ENCODE results near the gene SLC6A4.

SLC6A4 gene

GRCh38 chr17:30219315-30219714, 16.2 kb downstream of the SLC6A4 start:
- Histone ChIP-seq H3K9me3 (no peaks in the 10 kb centered on the region), H3K4me1 (ENCODE audit: control insufficient read depth in 1 of 2, insufficient read depth in 1 of 2, low read depth in 1 of 2, low read length in 1 of 2) (no peaks in the 10 kb centered on the region), H3K4me3 (ENCODE audit: low read depth in 1 of 2, low read length in 1 of 2) (no peak overlapping the region), H3K27me3 (peaks cover 3% of the 10 kb centered on the region), H3K27ac (no peak overlapping the region), H3K36me3 (no peaks in the 10 kb centered on the region)
- TF ChIP-seq CTCF (IDR thresholded peaks at IDR 0.05) = no peak

DNA sequence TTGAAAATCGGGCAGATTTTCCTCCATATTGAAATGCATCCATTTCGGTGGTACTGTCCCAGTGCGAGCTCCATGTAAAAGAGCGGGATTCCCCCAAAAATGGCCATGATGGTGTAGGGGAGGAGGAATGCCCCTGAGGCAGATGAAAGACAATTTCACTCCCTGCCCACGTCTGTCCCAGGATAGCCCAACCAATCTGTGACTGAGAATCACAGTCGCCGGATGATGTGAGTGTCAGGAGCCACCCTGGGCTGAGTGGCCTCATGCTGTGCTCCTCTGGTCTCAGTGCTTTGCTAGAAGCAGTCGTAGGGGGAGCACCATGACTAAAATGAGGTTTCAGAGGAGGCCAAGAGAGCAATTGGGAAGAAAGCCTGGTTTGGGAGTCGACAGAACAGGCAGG, 16.7 kb downstream of the SLC6A4 start:
- H3K4me1 ChIP-seq (ENCODE audit: control insufficient read depth in 1 of 2, insufficient read depth in 1 of 2, low read depth in 1 of 2, low read length in 1 of 2) = no peaks in the 10 kb centered on the region
- H3K27me3 ChIP-seq = peaks cover 3% of the 10 kb centered on the region
- H3K27ac ChIP-seq = no peak overlapping the region
- no peak for TF ChIP-seq CTCF (IDR thresholded peaks at IDR 0.05)
- no peak overlapping the region for H3K4me3 ChIP-seq (ENCODE audit: low read depth in 1 of 2, low read length in 1 of 2)
- no peaks in the 10 kb centered on the region for H3K9me3 ChIP-seq
- H3K36me3 ChIP-seq = no peaks in the 10 kb centered on the region

GRCh38 chr17:30217746-30218245, 17.7 kb downstream of the SLC6A4 start:
- Histone ChIP-seq H3K27me3 (peaks cover 3% of the 10 kb centered on the region), H3K4me1 (ENCODE audit: control insufficient read depth in 1 of 2, insufficient read depth in 1 of 2, low read depth in 1 of 2, low read length in 1 of 2) (no peaks in the 10 kb centered on the region), H3K36me3 (no peaks in the 10 kb centered on the region), H3K9me3 (no peaks in the 10 kb centered on the region), H3K4me3 (ENCODE audit: low read depth in 1 of 2, low read length in 1 of 2) (no peak overlapping the region), H3K27ac (no peak overlapping the region)
- TF ChIP-seq CTCF (IDR thresholded peaks at IDR 0.05) = no peak

GRCh38 chr17:30217054-30217453, 18.4 kb downstream of the SLC6A4 start:
- Histone ChIP-seq H3K4me1 (ENCODE audit: control insufficient read depth in 1 of 2, insufficient read depth in 1 of 2, low read depth in 1 of 2, low read length in 1 of 2) (no peaks in the 10 kb centered on the region), H3K27me3 (no peaks in the 10 kb centered on the region), H3K27ac (no peak overlapping the region), H3K9me3 (no peaks in the 10 kb centered on the region), H3K4me3 (ENCODE audit: low read depth in 1 of 2, low read length in 1 of 2) (no peak overlapping the region), H3K36me3 (no peaks in the 10 kb centered on the region)
- no peak for TF ChIP-seq CTCF (IDR thresholded peaks at IDR 0.05)

DNA sequence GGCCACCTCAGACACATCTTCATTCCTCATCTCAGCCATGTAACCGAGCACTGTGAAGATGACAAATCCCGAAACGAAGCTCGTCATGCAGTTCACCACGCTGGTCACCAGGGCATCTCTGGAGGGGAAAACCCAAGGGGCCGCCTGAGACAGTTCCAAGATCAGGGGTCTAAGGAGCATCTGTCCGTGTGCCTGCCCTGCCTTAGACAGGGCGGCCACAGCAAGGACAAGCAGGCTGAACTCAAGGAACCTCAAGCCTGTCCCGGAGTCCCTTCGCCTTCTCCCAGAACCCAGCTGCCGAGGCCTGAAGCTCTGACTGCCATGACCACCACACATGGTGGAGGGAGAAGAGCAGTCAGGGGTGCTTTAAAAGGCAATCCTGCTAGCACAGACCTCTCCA, 22.7 kb downstream of the SLC6A4 start:
- TF ChIP-seq CTCF (IDR thresholded peaks at IDR 0.05) = no peak
- Histone ChIP-seq H3K4me3 (ENCODE audit: low read depth in 1 of 2, low read length in 1 of 2) (no peak overlapping the region), H3K9me3 (no peaks in the 10 kb centered on the region), H3K27me3 (peaks cover 15% of the 10 kb centered on the region), H3K36me3 (no peaks in the 10 kb centered on the region), H3K27ac (no peak overlapping the region), H3K4me1 (ENCODE audit: control insufficient read depth in 1 of 2, insufficient read depth in 1 of 2, low read depth in 1 of 2, low read length in 1 of 2) (no peaks in the 10 kb centered on the region)

- TF ChIP-seq CTCF (IDR thresholded peaks at IDR 0.05) = no peak
- Histone ChIP-seq H3K27me3 (peaks cover 19% of the 10 kb centered on the region), H3K9me3 (no peaks in the 10 kb centered on the region), H3K36me3 (no peaks in the 10 kb centered on the region), H3K27ac (no peak overlapping the region), H3K4me3 (ENCODE audit: low read depth in 1 of 2, low read length in 1 of 2) (no peak overlapping the region), H3K4me1 (ENCODE audit: control insufficient read depth in 1 of 2, insufficient read depth in 1 of 2, low read depth in 1 of 2, low read length in 1 of 2) (no peaks in the 10 kb centered on the region)
Measured at GRCh38 chr17:30211371-30211770, 24.1 kb downstream of the SLC6A4 start.
